Upper lobe of left lung (tissue), 6 donors: ENCODE results near the gene CMTM7. TPM values are rescaled to one million over a fixed set of nuclear protein-coding genes. Genes with fewer than 3 reads are reported as not detected.

ENCODE experiments used
- ATAC-seq, 2 donors: fragments of 200-7000 bp; cut with Tn5 transposase; one replicate each; pipeline ENCODE4 v1.9.1; 2022; ENCODE audit warnings: mild to moderate bottlenecking in 2 of 2, moderate library complexity in 2 of 2; ENCODE audit not compliant: low FRiP score in 2 of 2
- DNase-seq, 2 donors: peaks; one replicate each; pipeline ENCODE4 v3.0.0-alpha.2; 2019 to 2020
- H3K27ac ChIP-seq, 4 donors: fragments of 200-600 bp; sonication (generic); one replicate each; pipeline ENCODE4 v1.5.1; 2016 to 2019
- H3K27me3 ChIP-seq, 4 donors: fragments of 200-600 bp; sonication (generic); one replicate each; pipeline ENCODE4 v1.5.1; 2017 to 2019
- H3K36me3 ChIP-seq, 4 donors: fragments of 200-600 bp; sonication (generic); one replicate each; pipeline ENCODE4 v1.5.1; 2016 to 2019
- H3K4me1 ChIP-seq, 4 donors: fragments of 200-600 bp; sonication (generic); one replicate each; pipeline ENCODE4 v1.5.1; 2018 to 2019
- H3K4me3 ChIP-seq, 4 donors: fragments of 200-600 bp; sonication (generic); one replicate each; pipeline ENCODE4 v1.5.1; 2017 to 2019; ENCODE audit warnings: mild to moderate bottlenecking in 2 of 4, moderate library complexity in 1 of 4
- H3K9me3 ChIP-seq, 4 donors: fragments of 200-600 bp; sonication (generic); one replicate each; pipeline ENCODE4 v1.5.1; 2018 to 2019
- CTCF ChIP-seq, 6 experiments: fragments of 450-650 bp in 4 of 6; fragments of 200-600 bp in 2 of 6; sonication (generic) in 2 of 6; IDR thresholded peaks; one replicate each; pipeline ENCODE4 v1.5.1; 2016 to 2019; ENCODE audit warnings: antibody characterized with exemption in 6 of 6
- EP300 ChIP-seq, 4 donors: sonication (generic); formaldehyde crosslinking; IDR thresholded peaks; one replicate each; pipeline ENCODE4 v1.5.1; 2017; ENCODE audit warnings: antibody characterized with exemption in 4 of 4, control low read depth in 2 of 4
- POLR2A ChIP-seq, 4 donors: fragments of 450-650 bp; IDR thresholded peaks; one replicate each; pipeline ENCODE4 v1.5.1; 2016 to 2017; ENCODE audit warnings: antibody characterized with exemption in 4 of 4, mild to moderate bottlenecking in 2 of 4
- POLR2AphosphoS5 ChIP-seq, 2 donors: sonication (generic); formaldehyde crosslinking; IDR thresholded peaks; one replicate each; pipeline ENCODE4 v1.5.1; 2017; ENCODE audit warnings: antibody characterized with exemption in 2 of 2
- WGBS, 2 donors: methylation state at CpG; one replicate each; pipeline ENCODE4 v1.1.5; 2017 to 2018; 5-methylcytosine and 5-hydroxymethylcytosine counted together
- total RNA-seq, 6 donors: library from RNA; depleted of rRNA in 4 of 6; stranded (reverse); fragments of >200 nt in 4 of 6; gene quantifications; one replicate each; pipeline versions ENCODE4 v1.1.0 to v1.2.1, GENCODE V29; 2016 to 2021
- donor health status: DM: no; HTN: no; CAD: no; lungs with moderate emphysema.
- donor health status: DM: no; HTN: yes; CAD: no; lungs with severe emphysema.

CMTM7 gene
- total RNA-seq, 6 donors from 2014 or later, result 39.4 to 103 (median 49.7) TPM

DNA sequence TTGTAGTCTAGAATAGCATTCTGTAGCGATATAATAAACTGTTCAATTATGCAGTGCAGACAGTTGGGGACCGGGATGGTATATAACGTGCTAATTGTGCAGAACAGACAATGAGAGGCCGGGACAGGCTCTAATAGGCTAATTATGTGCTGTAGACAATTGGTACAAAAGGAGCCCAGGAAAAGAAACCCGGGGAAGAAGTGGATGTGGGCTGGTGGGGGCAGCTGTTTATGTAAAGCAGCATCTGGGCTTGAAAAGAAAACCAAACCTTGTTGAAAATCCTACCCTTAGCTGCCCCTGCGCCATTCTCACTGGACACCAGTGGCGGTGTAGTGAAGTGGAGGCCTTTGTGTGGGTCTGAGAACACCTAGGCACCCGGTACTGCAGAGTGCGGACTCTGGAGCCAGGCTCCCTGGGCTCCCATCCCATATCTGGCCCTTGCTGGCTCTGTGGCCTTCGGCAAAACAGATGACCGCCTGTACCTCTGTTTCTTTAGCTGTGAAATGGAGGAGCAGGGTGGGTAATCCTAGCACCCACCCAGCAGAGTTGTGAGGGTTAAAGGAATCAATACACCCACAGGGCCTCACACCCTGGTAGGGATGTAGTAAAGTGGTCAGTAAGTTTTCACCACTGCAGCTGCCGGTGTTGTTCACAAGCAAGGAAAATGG is 59.5 kb downstream of the CMTM7 start:
- 94 to 96% methylated on average over 12 of the region's 12 CpGs for WGBS, 2 donors
- peaks cover 4 to 28% (median 14%) of the 10 kb centered on the region in 4 donors for H3K36me3 ChIP-seq
- no peaks in the 10 kb centered on the region for H3K27me3 ChIP-seq
- no peaks in the 10 kb centered on the region for H3K9me3 ChIP-seq
- DNase-seq, result peak in 1 of 2 donors; percentile 12
- H3K4me3 ChIP-seq, result no peak overlapping the region
- H3K4me1 ChIP-seq, result peaks cover 5 to 16% (median 10%) of the 10 kb centered on the region in 4 donors
- TF ChIP-seq POLR2A (IDR thresholded peaks at IDR 0.05) (no peak), CTCF (IDR thresholded peaks at IDR 0.05) (no peak), EP300 (IDR thresholded peaks at IDR 0.05) (no peak), POLR2AphosphoS5 (IDR thresholded peaks at IDR 0.05) (no peak)
- no peak overlapping the region for H3K27ac ChIP-seq
- ATAC-seq, result no peak

DNA sequence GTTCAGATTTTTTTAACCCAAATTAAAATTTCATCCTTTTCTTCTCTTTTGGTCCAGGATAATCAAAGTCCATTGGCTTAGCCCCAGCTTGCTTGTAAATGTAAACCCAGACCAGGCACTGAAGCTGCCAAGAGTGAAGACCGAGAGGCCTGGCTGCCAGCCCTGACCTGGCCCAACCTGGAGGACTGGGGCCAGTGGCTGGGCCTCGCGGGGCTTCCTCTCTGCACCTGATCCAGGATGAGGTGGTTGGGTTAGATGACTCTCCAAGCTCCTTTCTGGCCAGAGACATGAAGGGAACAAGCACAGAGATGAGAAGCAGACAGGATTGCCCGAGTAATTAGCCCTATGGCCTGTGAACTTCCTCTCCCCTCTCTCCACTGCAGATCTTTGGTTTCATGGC is 60.4 kb downstream of the CMTM7 start:
- no peak for TF ChIP-seq EP300 (IDR thresholded peaks at IDR 0.05)
- no peak for TF ChIP-seq POLR2A (IDR thresholded peaks at IDR 0.05)
- no peak for TF ChIP-seq CTCF (IDR thresholded peaks at IDR 0.05)
- no peak for TF ChIP-seq POLR2AphosphoS5 (IDR thresholded peaks at IDR 0.05)
- Histone ChIP-seq H3K9me3 (no peaks in the 10 kb centered on the region), H3K4me1 (peaks cover 5 to 21% (median 14%) of the 10 kb centered on the region in 4 donors), H3K36me3 (peaks cover 4 to 28% (median 17%) of the 10 kb centered on the region in 4 donors), H3K27me3 (no peaks in the 10 kb centered on the region), H3K27ac (no peak overlapping the region), H3K4me3 (no peak overlapping the region)
- whole genome bisulfite sequencing, 2 donors, result 80 to 91% methylated on average over 2 to 4 of the region's 4 CpGs
- ATAC-seq, result no peak
- DNase-seq, result peak; percentile 12 to 46

GRCh38 chr3:32453346-32453745 is 61.7 kb downstream of the CMTM7 start:
- TF ChIP-seq POLR2AphosphoS5 (IDR thresholded peaks at IDR 0.05), result no peak
- TF ChIP-seq POLR2A (IDR thresholded peaks at IDR 0.05), result no peak
- TF ChIP-seq CTCF (IDR thresholded peaks at IDR 0.05), result no peak
- no peak overlapping the region for H3K4me3 ChIP-seq
- 93 to 94% methylated on average over 5 of the region's 5 CpGs for WGBS, 2 donors
- ATAC-seq, result no peak
- H3K27me3 ChIP-seq, result no peaks in the 10 kb centered on the region
- DNase-seq, result no peak
- no peak overlapping the region for H3K27ac ChIP-seq
- peaks cover 4 to 28% (median 17%) of the 10 kb centered on the region in 4 donors for H3K36me3 ChIP-seq
- H3K4me1 ChIP-seq, result peaks cover 14 to 31% (median 18%) of the 10 kb centered on the region in 4 donors
- H3K9me3 ChIP-seq, result no peaks in the 10 kb centered on the region

GRCh38 chr3:32454111-32454510 is 62.5 kb downstream of the CMTM7 start:
- no peak overlapping the region for H3K27ac ChIP-seq
- H3K36me3 ChIP-seq, result peaks cover 4 to 28% (median 17%) of the 10 kb centered on the region in 4 donors
- no peak overlapping the region for H3K4me3 ChIP-seq
- DNase-seq, result no peak
- no peak for TF ChIP-seq EP300 (IDR thresholded peaks at IDR 0.05)
- TF ChIP-seq CTCF (IDR thresholded peaks at IDR 0.05), result no peak
- TF ChIP-seq POLR2A (IDR thresholded peaks at IDR 0.05), result no peak
- no peak for TF ChIP-seq POLR2AphosphoS5 (IDR thresholded peaks at IDR 0.05)
- no peaks in the 10 kb centered on the region for H3K27me3 ChIP-seq
- WGBS, 2 donors, result 88 to 94% methylated on average over 6 of the region's 6 CpGs
- ATAC-seq, result no peak
- peaks cover 15 to 31% (median 17%) of the 10 kb centered on the region in 4 donors for H3K4me1 ChIP-seq
- H3K9me3 ChIP-seq, result no peaks in the 10 kb centered on the region
